ENCODE results near the gene SDR42E2.
"Not testable (repeated sequence)": the region's sequence is repeated elsewhere in the genome, so short reads cannot be mapped to it uniquely, and the experiment has no call there.

Gene SDR42E2

DNA sequence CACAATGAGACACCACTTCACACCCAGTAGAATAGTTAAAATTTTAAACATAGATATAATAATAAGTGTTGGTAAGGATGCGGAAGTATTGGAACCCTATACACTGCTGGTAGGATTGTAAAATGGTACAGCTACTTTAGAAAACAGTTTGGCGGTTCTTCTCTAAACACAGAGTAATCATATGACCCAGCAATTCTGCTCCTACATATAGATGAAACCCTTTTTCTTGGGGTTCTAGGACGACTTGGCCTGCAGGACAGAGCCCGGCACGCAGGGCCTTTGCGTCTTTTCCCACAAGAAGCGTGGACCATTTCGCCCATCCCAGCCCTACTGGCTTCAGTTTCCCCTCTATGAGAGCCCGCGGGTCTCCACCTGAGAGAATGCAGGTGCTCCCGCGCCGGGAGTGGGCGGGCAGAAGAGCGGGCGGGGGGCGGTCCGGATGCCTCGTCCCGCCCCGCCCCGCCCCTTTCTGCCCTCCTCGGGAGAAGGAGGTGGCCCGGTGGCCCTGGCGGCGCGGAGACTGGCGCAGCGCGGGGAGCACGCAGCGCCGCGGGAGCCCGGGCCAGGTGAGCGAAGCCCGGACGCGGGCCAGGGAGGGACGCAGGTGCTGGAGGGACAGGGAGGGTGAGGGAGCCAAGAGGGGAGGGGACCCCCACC is at the start of gene SDR42E2:
Gene SDR42E2, plus strand, starts transcription at position 508 of the 657 bp plus-strand sequence. CDS start 3,077 bp downstream, outside the sequence.
- DNase-seq: no peak

- no peak for DNase-seq
Measured at GRCh38 chr16:22116095-22116700, 46.1 kb upstream of the SDR42E2 start.

GRCh38 chr16:22117609-22118008 is 44.7 kb upstream of the SDR42E2 start:
- DNase-seq: no peak

DNA sequence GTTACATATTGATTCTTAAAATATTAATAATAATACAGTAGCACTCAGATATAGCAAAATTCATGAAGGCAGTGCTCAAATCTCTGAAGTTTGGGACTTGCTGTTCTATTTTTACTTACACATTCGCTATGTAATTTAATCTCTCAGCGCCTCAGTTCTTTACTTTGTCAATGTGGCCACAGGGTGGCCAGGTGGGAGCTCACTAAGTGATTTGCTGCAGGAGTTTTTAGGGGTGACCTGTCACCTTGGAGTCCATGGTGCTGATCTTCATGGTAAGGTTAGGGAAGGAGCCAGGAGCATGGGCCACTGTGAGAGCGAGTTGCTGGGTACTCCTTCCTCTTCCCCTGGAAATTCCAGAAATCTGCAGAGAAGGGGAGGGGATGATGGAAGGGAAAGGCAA is 41.9 kb upstream of the SDR42E2 start:
- DNase-seq: no peak

DNA sequence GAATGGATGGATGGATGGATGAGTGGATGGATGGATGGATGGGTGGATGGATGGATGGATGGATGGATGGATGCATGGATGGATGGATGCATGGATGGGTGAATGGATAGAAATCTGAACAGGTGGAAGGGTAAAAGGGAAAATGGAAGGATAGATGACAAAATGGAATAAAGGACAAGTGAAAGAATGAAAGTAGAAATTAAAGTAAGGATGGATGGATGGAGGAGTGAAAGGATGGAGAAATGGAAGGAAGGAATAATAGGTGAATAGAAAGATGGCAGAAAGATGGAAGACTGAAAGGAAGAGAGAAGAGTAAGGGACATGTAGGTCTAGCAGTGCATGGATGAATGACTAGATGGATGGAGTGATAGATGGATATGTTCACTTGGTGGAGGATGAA is 40.1 kb upstream of the SDR42E2 start:
- DNase-seq: no peak

- no peak for DNase-seq
Measured at GRCh38 chr16:22123146-22123545, 39.2 kb upstream of the SDR42E2 start.

DNA sequence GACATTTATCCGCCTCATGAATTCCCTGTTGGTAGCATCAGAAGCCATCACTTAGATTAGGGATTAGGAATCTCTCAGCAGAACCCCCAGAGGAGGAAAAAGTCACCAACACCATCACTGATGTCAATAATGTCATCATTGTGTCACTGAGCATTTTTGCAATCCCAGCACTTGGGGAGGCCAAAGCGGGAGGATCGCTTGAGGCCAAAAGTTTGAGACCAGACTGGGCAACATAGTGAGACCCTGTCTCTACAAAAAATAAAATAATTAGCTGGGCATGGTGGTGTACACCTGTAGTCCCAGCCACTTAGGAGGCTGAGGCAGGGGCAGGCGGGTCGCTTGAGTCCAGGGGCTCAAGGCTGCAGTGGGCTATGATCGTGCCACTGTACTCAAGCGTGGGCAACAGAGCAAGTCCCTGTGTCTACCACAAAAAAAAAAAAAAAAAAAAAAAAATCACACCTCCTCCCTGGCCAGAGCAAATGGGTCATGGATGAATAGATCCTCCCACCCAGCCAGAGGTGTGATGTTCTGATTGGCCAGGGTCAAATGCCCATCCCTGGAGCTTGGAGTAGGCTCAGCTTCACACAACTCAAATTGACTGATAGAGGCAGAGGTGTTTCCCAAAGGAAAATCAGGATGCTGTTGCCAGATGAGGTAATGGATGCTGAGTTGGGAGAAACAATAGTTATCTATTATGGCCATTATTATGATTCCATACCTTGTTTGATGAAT is 38.4 kb upstream of the SDR42E2 start:
- no peak for DNase-seq

GRCh38 chr16:22124583-22125284 is 37.6 kb upstream of the SDR42E2 start:
- DNase-seq: no peak

- DNase-seq: no peak
Measured at GRCh38 chr16:22126037-22126558, 36.2 kb upstream of the SDR42E2 start.

DNA sequence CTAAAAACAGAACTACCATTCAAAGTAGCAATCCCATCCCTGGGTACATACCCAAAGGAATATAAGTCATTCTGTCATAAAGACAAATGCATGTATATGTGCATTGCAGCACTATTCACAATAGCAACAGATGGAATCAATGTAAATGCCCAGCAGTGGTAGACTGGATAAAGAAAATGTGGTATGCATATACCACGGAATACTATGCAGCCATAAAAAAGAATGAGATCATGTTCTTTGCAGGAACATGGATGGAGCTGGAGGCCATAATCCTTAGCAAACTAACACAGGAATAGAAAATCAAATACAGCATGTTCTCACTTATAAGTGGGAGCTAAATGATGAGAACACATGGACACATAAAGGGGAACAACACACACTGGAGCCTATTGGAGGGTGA is 33.8 kb upstream of the SDR42E2 start:
- not testable (repeated sequence) for DNase-seq

DNA sequence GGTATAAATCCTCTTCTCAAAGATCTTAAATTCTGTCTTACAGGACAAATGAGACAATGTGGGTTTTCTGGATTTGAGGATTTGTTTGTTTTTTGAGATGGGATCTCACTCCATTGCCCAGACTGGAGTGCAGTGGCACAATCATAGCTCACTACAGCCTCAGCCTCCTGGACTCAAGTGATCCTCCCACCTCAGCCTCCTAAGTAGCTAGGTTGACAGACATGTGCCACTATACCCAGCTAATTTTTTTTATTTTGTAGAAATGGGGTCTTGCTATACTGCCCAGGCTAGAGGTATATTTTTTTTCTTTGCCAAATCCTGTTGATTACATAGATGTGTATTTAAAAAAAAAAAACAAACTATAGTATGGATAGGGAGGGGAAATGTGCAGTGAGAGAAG is 31.8 kb upstream of the SDR42E2 start:
- no peak for DNase-seq

DNA sequence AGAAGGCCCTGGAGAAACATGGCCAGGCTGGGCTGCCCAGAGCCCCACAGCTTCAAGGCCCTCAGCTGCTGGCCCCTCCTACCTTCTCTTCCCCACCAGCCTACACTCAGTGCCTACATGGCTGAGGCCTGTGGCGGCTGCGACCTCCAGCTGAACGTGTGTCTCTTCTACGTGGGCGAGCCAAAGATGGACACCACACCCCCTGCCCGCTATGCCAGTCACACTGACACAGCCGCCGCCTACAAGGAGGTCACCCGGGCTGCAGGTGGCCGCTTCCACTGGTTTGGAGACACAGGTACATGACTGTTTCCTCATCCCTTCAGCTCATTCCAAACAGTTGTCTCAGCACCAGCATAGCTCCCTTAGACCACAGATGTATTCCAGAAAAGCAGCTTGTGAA is 29.5 kb upstream of the SDR42E2 start:
- no peak for DNase-seq

- DNase-seq: no peak
Measured at GRCh38 chr16:22138482-22138881, 23.8 kb upstream of the SDR42E2 start.

DNA sequence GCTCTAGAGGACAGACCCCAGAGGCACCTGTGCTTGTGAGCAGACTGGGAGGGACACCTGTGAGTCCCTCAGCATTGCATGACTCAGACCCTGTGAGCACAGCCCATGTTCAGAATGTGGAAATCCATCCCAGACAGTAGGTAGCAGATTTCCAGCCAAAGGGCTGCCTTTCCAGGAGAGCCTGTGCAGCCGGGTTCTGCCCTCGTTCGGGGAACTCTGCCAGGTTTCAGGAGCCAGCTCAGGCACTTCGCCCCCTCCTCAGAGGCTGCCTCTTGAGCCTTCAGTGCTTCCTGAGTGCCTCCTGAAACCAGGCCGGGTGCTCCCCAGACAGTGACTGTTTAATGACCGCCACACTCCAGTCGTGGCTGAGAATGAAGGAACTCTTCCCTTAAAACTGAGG is 23.3 kb upstream of the SDR42E2 start:
- no peak for DNase-seq

DNA sequence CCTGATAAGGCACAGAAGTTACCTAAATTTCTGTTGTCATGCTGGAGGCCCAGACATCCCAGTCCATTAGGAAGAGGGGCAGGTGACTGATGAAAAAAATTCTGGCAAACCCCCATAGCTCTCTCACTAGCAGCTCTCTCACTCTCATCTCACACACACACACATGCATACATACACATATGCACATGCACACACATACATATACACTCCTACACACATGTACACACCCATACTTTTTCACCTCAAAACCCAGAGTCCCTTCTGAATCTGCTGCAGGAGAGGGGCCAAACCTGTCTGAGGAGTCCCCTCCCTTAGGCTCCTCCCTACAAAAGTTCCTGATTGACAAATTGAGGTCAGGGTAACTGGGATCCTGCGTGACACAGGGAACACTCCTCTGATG is 22.6 kb upstream of the SDR42E2 start:
- DNase-seq: no peak

GRCh38 chr16:22141767-22142166 is 20.5 kb upstream of the SDR42E2 start:
- no peak for DNase-seq

DNA sequence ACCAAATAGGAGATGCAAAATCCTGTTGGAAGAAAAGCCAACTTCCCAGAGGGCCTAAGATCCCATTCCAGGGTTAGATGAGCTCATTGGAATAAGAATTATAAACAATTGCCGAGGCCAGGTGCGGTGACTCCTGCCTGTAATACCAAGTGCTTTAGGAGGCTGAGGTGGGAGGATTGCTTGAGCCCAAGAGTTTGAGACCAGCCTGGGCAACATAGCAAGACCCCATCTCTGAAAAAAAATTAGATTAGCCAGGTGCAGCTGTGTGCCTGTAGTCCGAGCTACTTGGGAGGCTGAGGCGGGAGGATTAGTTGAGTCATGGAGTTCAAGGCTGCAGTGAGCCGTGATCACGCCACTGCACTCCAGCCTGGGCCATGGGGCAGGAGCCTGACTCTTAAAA is 17.8 kb upstream of the SDR42E2 start:
- DNase-seq: no peak

DNA sequence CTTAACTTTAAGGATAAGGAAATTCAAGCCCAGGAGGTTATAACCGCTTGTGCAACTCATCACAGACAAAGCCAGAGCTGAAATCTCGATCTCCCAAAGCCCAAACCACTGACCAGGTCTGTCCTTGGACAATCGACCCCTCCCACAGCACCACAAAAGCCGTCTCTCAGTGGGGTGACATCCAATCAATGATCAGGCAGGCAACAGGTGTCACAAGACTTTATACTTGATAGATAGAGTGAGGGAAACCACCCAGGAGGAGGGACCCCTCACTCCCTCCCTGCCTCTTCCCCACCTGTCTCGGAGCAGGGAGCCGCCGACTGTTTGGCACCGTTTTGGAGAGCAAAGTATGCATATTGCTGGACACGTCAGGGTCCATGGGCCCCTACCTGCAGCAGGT is 14.5 kb upstream of the SDR42E2 start:
- DNase-seq: no peak

DNA sequence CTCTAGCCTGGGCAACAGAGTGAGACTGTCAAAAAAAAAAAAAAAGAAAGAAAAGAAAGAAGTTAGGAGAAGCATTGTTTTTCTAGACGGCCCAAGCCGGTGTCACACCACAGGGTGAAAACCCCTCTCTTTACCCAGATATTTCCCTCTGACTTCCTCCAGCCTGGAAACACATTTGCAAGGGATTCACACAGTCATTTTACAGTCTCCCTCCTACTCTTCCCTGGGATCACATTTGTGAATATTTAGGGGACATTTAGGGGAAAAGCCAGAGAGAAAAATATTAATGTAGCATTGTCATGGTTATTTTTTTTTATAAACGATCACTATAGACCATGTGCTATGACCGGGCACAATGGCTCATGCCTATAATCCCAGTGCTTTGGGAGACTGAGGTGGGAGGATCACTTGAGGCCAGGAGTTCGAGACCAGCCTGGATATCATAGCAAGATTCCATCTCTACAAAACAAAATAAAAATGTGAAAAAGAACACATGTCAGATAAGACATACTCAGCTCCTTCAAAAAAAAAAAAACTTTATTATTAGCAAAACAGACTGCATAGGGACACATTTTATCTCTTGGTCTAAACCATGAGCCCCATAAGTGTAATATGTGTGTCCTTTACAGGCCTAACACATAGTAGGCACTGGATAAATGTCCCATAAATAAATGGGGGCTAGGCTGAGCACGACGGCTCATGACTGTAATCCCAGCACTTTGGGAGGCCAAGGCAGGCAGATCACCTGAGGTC is 10.9 kb upstream of the SDR42E2 start:
- DNase-seq: no peak

DNA sequence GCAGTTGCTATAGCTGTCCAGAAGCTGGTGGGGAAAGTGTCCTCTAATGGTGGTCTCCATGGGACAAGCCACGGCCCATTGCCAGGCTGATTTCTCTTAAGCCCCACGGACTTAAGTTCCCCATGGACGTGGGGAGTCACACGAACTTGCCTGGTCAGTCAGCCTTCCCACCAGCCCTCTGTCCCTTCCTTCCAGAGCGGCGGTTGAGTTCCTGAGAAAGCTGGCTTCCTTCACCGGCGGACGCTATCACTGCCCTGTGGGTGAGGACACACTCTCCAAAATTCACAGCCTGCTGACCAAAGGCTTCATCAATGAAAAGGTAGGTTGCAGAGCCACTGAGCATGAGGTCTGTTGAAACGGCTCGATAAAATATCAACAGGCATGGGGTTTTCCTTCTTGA is 10.0 kb upstream of the SDR42E2 start:
- no peak for DNase-seq

GRCh38 chr16:22153078-22153477 is 9.2 kb upstream of the SDR42E2 start:
- DNase-seq: not testable (repeated sequence)

GRCh38 chr16:22161401-22161800 is 905 bp upstream of the SDR42E2 start:
- DNase-seq: no peak

GRCh38 chr16:22162656-22163009 is 327 bp downstream of the SDR42E2 start:
- no peak for DNase-seq

All from amniotic stem cell (primary cell).